Neuronal stem cell (in vitro differentiated cells): Measurements from ENCODE around the gene ZBTB20.

Experiments used
- DNase-seq: peaks from one replicate; pipeline ENCODE4 v3.0.0-alpha.2; 2013; ENCODE audit warnings: low spot score
- H2AFZ ChIP-seq: one replicate; pipeline ENCODE4 v1.6.1; 2013; ENCODE audit warnings: mild to moderate bottlenecking, low read length, inconsistent platforms
- H2AK5ac ChIP-seq: 2 replicates; pipeline ENCODE4 v1.6.1; 2013; ENCODE audit warnings: low read depth, mild to moderate bottlenecking, inconsistent platforms, low read length, moderate library complexity, mixed read lengths
- H2BK120ac ChIP-seq: 2 replicates; pipeline ENCODE4 v1.6.1; 2013; ENCODE audit warnings: low read depth, mild to moderate bottlenecking, inconsistent platforms, low read length, moderate library complexity, mixed read lengths
- H2BK12ac ChIP-seq: one replicate; pipeline ENCODE4 v1.6.1; 2013; ENCODE audit warnings: low read length, inconsistent platforms
- H2BK15ac ChIP-seq: 2 replicates; pipeline ENCODE4 v1.6.1; 2013; ENCODE audit warnings: mild to moderate bottlenecking, low read length, inconsistent platforms, mixed read lengths
- H2BK5ac ChIP-seq: one replicate; pipeline ENCODE4 v1.6.1; 2013; ENCODE audit warnings: inconsistent platforms, mild to moderate bottlenecking, low read length, moderate library complexity
- H3K14ac ChIP-seq: one replicate; pipeline ENCODE4 v1.6.1; 2013; ENCODE audit warnings: low read length, inconsistent platforms
- H3K18ac ChIP-seq: 2 replicates; pipeline ENCODE4 v1.6.1; 2013; ENCODE audit warnings: low read length, inconsistent platforms
- H3K23ac ChIP-seq: 2 replicates; pipeline ENCODE4 v1.6.1; 2013; ENCODE audit warnings: low read depth, mild to moderate bottlenecking, mixed read lengths, low read length, inconsistent platforms; ENCODE audit not compliant: poor library complexity
- H3K27ac ChIP-seq: replicated peaks from 3 replicates; pipeline ENCODE4 v1.5.1; 2013; ENCODE audit warnings: low read length, inconsistent platforms
- H3K27me3 ChIP-seq, 3 experiments: 2 replicates each; pipeline ENCODE4 v1.6.1; 2013; ENCODE audit warnings: low read length in 3 of 3, mild to moderate bottlenecking in 2 of 3, inconsistent platforms in 1 of 3, low read depth in 1 of 3, mixed read lengths in 1 of 3, moderate library complexity in 1 of 3; ENCODE audit not compliant: control insufficient read depth in 3 of 3, insufficient read depth in 3 of 3
- H3K36me3 ChIP-seq, 2 donors: replicated peaks in 1 of 2; 2 replicates each; pipeline ENCODE4 v1.6.1; 2013; ENCODE audit warnings: low read length in 2 of 2; ENCODE audit not compliant: control insufficient read depth in 2 of 2, insufficient read depth in 2 of 2
- H3K4ac ChIP-seq: 2 replicates; pipeline ENCODE4 v1.6.1; 2013; ENCODE audit warnings: inconsistent platforms, mild to moderate bottlenecking, low read length, moderate library complexity
- H3K4me1 ChIP-seq, 2 donors: 1 replicate in 1 of 2; 2 replicates in 1 of 2; pipeline ENCODE4 v1.6.1; 2013; ENCODE audit warnings: low read length in 2 of 2, low read depth in 1 of 2; ENCODE audit not compliant: control insufficient read depth in 2 of 2, insufficient read depth in 1 of 2
- H3K4me2 ChIP-seq: one replicate; pipeline ENCODE4 v1.6.1; 2013; ENCODE audit warnings: mild to moderate bottlenecking, low read length, inconsistent platforms; ENCODE audit not compliant: insufficient read depth, poor library complexity, severe bottlenecking
- H3K4me3 ChIP-seq, 2 donors: 2 replicates each; pipeline ENCODE4 v1.5.1; 2013; ENCODE audit warnings: low read length in 2 of 2, mild to moderate bottlenecking in 2 of 2, inconsistent platforms in 1 of 2, moderate library complexity in 1 of 2
- H3K79me1 ChIP-seq: one replicate; pipeline ENCODE4 v1.6.1; 2013; ENCODE audit warnings: low read depth, mild to moderate bottlenecking, inconsistent platforms, low read length, moderate library complexity
- H3K9ac ChIP-seq: one replicate; pipeline ENCODE4 v1.6.1; 2013; ENCODE audit warnings: mild to moderate bottlenecking, low read depth, low read length, inconsistent platforms; ENCODE audit not compliant: poor library complexity
- H3K9me3 ChIP-seq, 2 donors: replicated peaks in 1 of 2; 2 replicates each; pipeline versions ENCODE3 to v1.6.1; 2013; ENCODE audit warnings: low read length in 2 of 2, mild to moderate bottlenecking in 2 of 2, inconsistent platforms in 1 of 2, low read depth in 1 of 2, mixed read lengths in 1 of 2, moderate library complexity in 1 of 2; ENCODE audit not compliant: control insufficient read depth in 2 of 2, insufficient read depth in 1 of 2
- H4K8ac ChIP-seq: one replicate; pipeline ENCODE4 v1.6.1; 2013; ENCODE audit warnings: low read depth, mild to moderate bottlenecking, inconsistent platforms, low read length, moderate library complexity
- H4K91ac ChIP-seq: one replicate; pipeline ENCODE4 v1.6.1; 2013; ENCODE audit warnings: low read length, low read depth, mild to moderate bottlenecking, inconsistent platforms; ENCODE audit not compliant: poor library complexity
- WGBS, 2 donors: extraction: QIAGEN DNeasy Blood & Tissue Kit; methylation state at CpG; one replicate each; pipeline ENCODE4 v1.1.7; 2013; ENCODE audit warnings: missing lambda C conversion rate in 2 of 2, mixed read lengths in 1 of 2; ENCODE audit not compliant: insufficient read length in 2 of 2, insufficient replicate concordance in 1 of 2; ENCODE audit errors: extremely low coverage in 2 of 2; 5-methylcytosine and 5-hydroxymethylcytosine counted together

ZBTB20 gene

GRCh38 chr3:114709102-114709501 lies 438.0 kb downstream of the ZBTB20 start:
- no peak overlapping the region for H2BK12ac ChIP-seq
- H3K9ac ChIP-seq = no peak overlapping the region
- H3K14ac ChIP-seq = no peak overlapping the region
- H3K4me3 ChIP-seq = no peak overlapping the region
- no peak overlapping the region for H3K23ac ChIP-seq
- no peak overlapping the region for H2BK15ac ChIP-seq
- H4K8ac ChIP-seq = no peak overlapping the region
- H4K91ac ChIP-seq = no peak overlapping the region
- no peak overlapping the region for H2AFZ ChIP-seq
- no peak overlapping the region for H3K4me2 ChIP-seq
- no CpG with 5 or more reads among the region's 1 CpG for WGBS, 2 donors
- H3K79me1 ChIP-seq = no peaks in the 10 kb centered on the region
- H3K4ac ChIP-seq = no peak overlapping the region
- no peak overlapping the region for H3K27ac ChIP-seq
- H3K18ac ChIP-seq = no peak overlapping the region
- H2BK5ac ChIP-seq = no peak overlapping the region
- peaks cover 5 to 15% of the 10 kb centered on the region in 2 donors for H3K4me1 ChIP-seq
- H3K9me3 ChIP-seq = no peaks in the 10 kb centered on the region
- H3K27me3 ChIP-seq = no peaks in the 10 kb centered on the region
- no peaks in the 10 kb centered on the region for H3K36me3 ChIP-seq
- no peak for DNase-seq
- no peak overlapping the region for H2AK5ac ChIP-seq
- H2BK120ac ChIP-seq = no peak overlapping the region

GRCh38 chr3:114707252-114707860 lies 439.7 kb downstream of the ZBTB20 start:
- no peak overlapping the region for H3K4me3 ChIP-seq
- H3K36me3 ChIP-seq = no peaks in the 10 kb centered on the region
- peaks cover 4 to 13% of the 10 kb centered on the region in 2 donors for H3K4me1 ChIP-seq
- H3K18ac ChIP-seq = no peak overlapping the region
- no peaks in the 10 kb centered on the region for H3K79me1 ChIP-seq
- no peak overlapping the region for H2AK5ac ChIP-seq
- H2AFZ ChIP-seq = no peak overlapping the region
- no peak overlapping the region for H3K9ac ChIP-seq
- H2BK120ac ChIP-seq = no peak overlapping the region
- H2BK12ac ChIP-seq = no peak overlapping the region
- H3K4me2 ChIP-seq = no peak overlapping the region
- WGBS, 2 donors = no CpG with 5 or more reads among the region's 4 CpGs
- no peaks in the 10 kb centered on the region for H3K9me3 ChIP-seq
- no peak for DNase-seq
- H3K14ac ChIP-seq = no peak overlapping the region
- H4K91ac ChIP-seq = no peak overlapping the region
- H3K27ac ChIP-seq = no peak overlapping the region
- H2BK5ac ChIP-seq = no peak overlapping the region
- no peak overlapping the region for H4K8ac ChIP-seq
- no peak overlapping the region for H3K4ac ChIP-seq
- H3K27me3 ChIP-seq = no peaks in the 10 kb centered on the region
- no peak overlapping the region for H3K23ac ChIP-seq
- H2BK15ac ChIP-seq = no peak overlapping the region

- no CpG with 5 or more reads among the region's 3 CpGs for WGBS, 2 donors
Observed at GRCh38 chr3:114706591-114707232, 440.4 kb downstream of the ZBTB20 start.

GRCh38 chr3:114700637-114701234 lies 446.4 kb downstream of the ZBTB20 start:
- H3K27ac ChIP-seq = no peak overlapping the region
- no peaks in the 10 kb centered on the region for H3K79me1 ChIP-seq
- no CpG with 5 or more reads among the region's 1 CpG for WGBS, 2 donors

More at GRCh38 chr3:114706591-114707232, 440.4 kb downstream of the ZBTB20 start:
- Histone ChIP-seq H2BK120ac (no peak overlapping the region), H2AK5ac (no peak overlapping the region), H4K8ac (no peak overlapping the region), H3K4me3 (no peak overlapping the region), H3K18ac (no peak overlapping the region), H2BK15ac (no peak overlapping the region), H3K27ac (no peak overlapping the region), H3K4ac (no peak overlapping the region), H2AFZ (no peak overlapping the region), H2BK5ac (no peak overlapping the region), H3K36me3 (no peaks in the 10 kb centered on the region), H3K23ac (no peak overlapping the region), H3K4me1 (peaks cover 4 to 13% of the 10 kb centered on the region in 2 donors), H3K14ac (no peak overlapping the region), H3K4me2 (no peak overlapping the region), H3K27me3 (no peaks in the 10 kb centered on the region), H3K79me1 (no peaks in the 10 kb centered on the region), H3K9me3 (no peaks in the 10 kb centered on the region), H3K9ac (no peak overlapping the region), H4K91ac (no peak overlapping the region), H2BK12ac (no peak overlapping the region)
- no peak for DNase-seq

More at GRCh38 chr3:114700637-114701234, 446.4 kb downstream of the ZBTB20 start:
- H4K91ac ChIP-seq = no peak overlapping the region
- no peak overlapping the region for H2BK120ac ChIP-seq
- H2AK5ac ChIP-seq = no peak overlapping the region
- no peak overlapping the region for H3K23ac ChIP-seq
- no peak overlapping the region for H2AFZ ChIP-seq
- no peak overlapping the region for H3K4me2 ChIP-seq
- no peak overlapping the region for H4K8ac ChIP-seq
- no peak overlapping the region for H3K4ac ChIP-seq
- no peak overlapping the region for H3K14ac ChIP-seq
- peaks cover 0 to 2% of the 10 kb centered on the region in 2 donors for H3K4me1 ChIP-seq
- no peak for DNase-seq
- no peak overlapping the region for H2BK12ac ChIP-seq
- H3K9ac ChIP-seq = no peak overlapping the region
- no peak overlapping the region for H2BK5ac ChIP-seq
- H3K9me3 ChIP-seq = no peaks in the 10 kb centered on the region
- H2BK15ac ChIP-seq = no peak overlapping the region
- no peaks in the 10 kb centered on the region for H3K27me3 ChIP-seq
- H3K4me3 ChIP-seq = no peak overlapping the region
- no peak overlapping the region for H3K18ac ChIP-seq
- no peaks in the 10 kb centered on the region for H3K36me3 ChIP-seq
